Peyer's patch (tissue), 4 donors: ENCODE data around the gene PM20D2.

Source experiments
- POLR2A ChIP-seq, 2 donors: fragments of 450-650 bp; IDR thresholded peaks; one replicate each; pipeline ENCODE4 v1.5.1; 2017; ENCODE audit warnings: antibody characterized with exemption in 2 of 2, mild to moderate bottlenecking in 2 of 2, moderate library complexity in 2 of 2
- TF ChIP-seq, protein P1 (sequence below), 6 experiments: fragments of 450-650 bp in 4 of 6; fragments of 200-600 bp in 2 of 6; sonication (generic) in 1 of 6; IDR thresholded peaks; one replicate each; pipeline ENCODE4 v1.5.1; 2017 to 2019; ENCODE audit warnings: antibody characterized with exemption in 6 of 6, mild to moderate bottlenecking in 3 of 6, moderate library complexity in 1 of 6

DNA sequence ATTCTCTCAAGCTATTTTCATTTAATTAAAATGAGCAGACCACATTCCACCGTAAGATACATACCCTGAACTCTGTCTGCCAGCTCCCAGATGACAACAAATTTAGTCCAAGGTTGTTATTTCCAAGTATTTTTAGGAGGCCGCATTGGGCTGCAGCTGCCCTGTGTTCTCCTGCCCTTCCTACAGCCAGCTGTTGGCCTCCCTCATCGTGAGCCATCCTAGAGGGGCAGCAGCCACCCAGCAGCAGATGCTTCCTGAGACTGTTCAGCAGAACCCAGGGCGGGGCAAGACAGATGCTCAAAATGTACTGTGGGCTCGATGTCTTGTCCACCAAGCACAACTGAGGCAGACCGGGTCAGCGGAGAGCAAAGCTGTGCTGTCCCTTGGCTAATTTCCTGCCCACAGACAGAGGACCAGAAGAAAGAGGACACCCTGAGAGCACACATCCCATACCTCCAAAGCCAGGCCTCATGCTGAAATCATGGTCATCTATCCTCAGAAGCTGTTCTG is 54.9 kb downstream of the PM20D2 start:
- no peak for TF ChIP-seq POLR2A (IDR thresholded peaks at IDR 0.05)
- TF ChIP-seq, protein P1, sequence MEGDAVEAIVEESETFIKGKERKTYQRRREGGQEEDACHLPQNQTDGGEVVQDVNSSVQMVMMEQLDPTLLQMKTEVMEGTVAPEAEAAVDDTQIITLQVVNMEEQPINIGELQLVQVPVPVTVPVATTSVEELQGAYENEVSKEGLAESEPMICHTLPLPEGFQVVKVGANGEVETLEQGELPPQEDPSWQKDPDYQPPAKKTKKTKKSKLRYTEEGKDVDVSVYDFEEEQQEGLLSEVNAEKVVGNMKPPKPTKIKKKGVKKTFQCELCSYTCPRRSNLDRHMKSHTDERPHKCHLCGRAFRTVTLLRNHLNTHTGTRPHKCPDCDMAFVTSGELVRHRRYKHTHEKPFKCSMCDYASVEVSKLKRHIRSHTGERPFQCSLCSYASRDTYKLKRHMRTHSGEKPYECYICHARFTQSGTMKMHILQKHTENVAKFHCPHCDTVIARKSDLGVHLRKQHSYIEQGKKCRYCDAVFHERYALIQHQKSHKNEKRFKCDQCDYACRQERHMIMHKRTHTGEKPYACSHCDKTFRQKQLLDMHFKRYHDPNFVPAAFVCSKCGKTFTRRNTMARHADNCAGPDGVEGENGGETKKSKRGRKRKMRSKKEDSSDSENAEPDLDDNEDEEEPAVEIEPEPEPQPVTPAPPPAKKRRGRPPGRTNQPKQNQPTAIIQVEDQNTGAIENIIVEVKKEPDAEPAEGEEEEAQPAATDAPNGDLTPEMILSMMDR (IDR thresholded peaks at IDR 0.05), result no peak
